NCI-H1048 (cell line): ENCODE results near the gene CCSER2.
"Not testable (repeated sequence)": the region's sequence is repeated elsewhere in the genome, so short reads cannot be mapped to it uniquely, and the experiment has no call there.

Experiments used
- DNase-seq: peaks from one replicate; lab custom pipeline; 2025; lab: John Stamatoyannopoulos, UW

Gene CCSER2

DNA sequence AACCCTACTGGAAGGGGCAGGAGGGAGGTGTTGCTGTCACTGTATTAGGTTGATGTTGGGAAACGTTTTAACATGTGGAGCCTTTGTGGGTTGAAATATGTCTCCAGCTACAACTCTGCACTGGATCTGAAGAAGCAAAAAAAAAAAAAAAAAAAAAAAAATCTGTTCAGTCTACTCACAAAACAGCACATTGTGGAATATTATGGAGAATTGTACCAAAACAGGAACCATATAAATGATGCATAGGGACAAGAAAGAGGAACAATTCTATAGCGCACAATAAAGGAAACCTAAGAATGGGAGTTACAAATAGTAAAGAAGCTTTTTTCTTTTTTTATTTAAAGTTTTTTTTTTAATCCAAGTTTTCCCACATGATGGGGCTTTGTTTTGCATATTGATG lies 63.8 kb downstream of the CCSER2 start:
- DNase-seq, result no peak

DNA sequence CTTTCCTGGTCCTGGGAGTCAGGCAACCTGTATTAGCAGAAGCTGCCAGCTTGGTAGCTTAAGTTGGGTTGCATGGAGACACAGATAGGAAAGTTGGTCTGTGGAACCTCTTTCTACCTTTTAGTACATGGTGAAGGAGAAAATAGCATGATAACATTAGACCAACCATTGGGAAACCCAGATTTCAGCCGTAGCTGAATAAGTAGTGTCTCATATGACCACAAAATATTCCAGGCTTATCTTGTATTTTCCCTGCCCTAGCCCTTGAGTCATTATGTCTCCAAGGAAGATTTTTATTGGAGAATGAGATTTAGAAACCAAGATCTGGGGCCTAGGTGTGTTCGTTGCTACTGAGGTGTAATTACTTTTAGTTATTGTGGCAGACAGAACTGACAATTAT lies 67.2 kb downstream of the CCSER2 start:
- no peak for DNase-seq

DNA sequence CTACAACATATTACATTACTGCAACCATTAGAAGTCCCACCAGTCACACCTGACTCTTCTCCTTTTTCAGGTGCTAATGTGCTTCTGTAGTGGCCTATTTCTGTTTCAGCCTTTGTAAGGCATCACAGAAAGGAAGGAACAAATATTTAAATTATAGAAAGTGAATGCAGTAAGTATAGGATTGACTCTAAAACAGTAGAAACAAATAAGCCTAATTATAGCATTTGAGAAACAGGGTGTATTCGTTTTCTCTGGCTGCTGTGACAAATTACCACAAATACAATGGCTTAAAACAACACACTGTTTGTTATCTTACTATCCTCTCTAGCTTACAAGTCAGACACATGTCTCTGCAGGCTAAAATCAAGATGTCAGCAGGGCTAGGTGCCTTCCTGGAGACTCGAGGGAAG lies 69.4 kb downstream of the CCSER2 start:
- no peak for DNase-seq

DNA sequence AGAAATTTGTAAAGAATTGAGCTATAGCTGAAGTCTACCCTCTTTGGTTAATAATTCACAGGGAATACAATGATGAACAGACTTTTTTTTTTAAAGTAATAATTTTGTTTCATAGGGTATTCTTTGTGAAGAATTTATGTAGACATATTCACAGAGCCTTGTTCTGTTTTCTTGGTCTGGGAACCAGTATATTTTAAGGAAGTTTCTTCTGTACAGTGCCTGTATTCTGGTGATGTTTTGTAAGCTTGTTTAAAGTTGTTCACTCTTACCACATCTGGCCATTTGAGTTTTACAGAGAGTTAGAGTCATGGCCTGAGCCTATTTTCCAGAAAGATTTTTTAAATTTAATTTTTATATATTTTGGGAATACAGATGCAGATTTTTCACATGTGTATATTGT lies 70.3 kb downstream of the CCSER2 start:
- DNase-seq, result no peak

DNA sequence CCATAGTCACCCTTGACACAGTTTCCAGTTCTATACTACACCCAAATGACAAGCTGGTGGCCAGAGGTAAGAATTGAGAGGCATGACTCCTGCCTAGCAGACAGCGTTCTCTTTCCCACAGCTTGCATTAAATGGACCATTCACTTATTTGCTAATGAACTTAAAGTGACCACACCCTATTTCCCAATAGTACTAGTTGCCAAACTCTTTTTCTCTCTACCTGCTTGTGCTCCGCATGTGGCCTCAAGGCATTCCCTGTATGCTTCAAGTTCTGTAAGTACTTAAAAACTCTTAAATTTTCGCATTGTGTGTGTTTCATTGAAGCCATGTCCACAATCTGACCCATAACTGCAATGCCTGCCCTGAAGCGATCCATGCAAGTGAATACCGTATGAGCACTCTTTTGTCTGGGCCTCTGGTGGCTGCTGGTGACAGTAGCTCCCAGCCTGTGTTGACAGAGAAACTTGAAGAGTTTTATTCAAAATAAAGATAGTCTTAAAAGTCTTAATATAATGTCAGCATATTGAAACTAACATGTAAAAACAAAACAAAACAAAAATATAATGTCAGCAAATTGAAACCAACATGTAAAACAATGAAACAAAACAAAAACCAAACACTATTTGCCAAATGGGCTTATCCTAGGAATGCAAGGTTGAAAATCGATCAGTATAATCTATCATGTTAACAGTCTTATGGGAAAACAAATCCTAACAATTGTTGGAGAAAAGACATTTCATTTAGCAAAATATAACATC lies 73.6 kb downstream of the CCSER2 start:
- no peak for DNase-seq

DNA sequence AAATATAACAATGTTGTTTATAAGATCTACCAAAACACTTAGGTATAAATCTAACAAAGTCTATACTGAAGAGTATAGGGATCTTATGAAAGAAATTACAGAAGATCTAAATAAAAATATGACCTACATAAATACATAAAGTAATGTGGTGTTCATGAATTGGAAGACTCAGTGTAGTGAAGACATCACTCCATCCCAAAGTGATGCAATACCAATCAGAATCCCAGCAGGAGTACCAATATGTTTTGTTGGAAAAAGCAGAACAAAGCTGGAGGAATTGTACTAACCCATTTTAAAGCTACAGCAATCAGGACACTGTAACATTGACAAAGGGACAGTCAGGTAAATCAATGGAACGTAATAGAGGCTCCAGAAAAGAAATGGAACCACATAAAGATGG lies 76.4 kb downstream of the CCSER2 start:
- no peak for DNase-seq

DNA sequence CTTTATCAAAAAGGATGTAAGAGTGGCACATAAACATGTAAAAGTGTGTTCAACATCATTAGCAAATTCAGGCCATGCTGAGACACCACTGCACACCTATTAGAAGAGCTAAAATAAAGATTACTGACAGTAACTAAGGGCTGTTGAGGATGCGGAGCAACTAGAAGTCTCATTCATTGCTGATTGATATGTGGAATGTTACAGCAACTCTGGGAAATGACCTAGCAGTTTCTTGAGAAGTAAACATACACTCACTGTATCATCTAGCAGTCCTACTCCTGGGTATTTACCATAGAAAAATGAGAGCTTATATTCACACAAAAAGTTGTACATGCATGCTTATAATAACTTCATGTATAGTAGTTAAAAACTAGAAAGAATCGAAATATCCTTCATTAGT lies 77.3 kb downstream of the CCSER2 start:
- no peak for DNase-seq

DNA sequence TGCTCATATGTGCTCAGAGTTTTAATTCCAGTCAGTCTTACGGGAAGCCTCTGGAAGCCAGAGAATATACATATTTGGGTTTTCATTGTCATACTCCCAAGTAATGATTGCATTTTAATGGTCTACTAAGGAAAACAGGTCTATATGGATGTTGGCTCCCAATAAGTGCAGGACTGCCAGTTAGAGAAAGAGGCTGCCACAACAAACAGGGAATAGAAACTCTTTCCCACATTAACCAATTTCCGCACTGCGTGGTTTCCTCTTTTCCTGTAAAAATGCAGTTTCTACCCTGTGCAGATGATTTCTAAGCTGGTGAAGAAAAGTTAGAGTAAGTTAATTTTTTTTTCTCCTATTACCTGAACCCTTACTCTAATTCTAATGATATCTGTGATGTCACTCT lies 78.2 kb downstream of the CCSER2 start:
- no peak for DNase-seq

DNA sequence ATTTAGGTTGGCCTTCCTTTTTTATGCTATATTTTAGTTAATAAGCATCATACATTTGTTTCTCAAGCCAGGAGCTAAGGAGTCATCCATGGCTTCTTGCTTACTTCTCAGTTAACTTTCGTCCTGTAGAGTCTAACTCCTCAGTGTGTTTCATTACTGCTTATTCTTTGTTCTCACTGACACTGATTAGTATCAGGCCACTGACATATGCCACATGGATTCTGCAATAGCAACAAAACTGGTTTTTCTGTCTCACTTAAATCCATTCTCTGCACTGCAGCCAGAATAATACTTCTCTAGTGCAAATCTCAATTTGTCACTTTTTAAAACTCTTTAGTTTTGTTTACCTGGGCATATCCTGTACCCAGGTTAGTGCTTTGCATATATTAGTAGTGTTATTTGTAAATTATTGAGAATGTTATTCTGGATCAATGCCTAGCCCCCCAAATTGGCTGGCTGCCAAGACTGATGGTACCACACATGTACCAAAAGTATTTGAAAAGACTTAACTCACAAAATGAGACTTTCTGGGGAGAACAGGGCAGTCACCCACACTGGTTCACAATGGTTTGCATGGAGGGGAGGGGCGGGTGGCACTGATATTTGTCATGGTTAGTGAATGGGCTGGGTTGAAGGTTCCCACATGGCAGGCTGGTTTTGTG lies 79.1 kb downstream of the CCSER2 start:
- no peak for DNase-seq

DNA sequence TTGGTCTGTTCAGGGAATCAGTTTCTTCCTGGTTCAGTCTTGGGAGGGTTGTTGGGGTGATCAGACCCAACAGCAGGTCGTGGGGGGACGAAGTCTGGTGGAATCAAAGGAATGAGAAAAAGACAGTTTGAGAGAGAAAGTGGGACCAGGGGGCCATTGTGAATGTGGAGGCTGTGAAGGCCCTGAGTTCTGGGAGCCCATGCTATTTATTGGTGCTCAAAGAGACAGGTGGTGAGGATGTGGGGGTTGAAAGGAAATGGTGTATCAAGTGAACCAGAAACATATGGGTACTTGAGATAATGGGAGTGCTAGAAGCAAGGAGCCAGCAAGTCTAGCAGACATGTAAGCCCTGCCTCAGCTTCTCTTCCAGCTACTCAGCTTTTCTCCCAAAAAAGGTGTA lies 84.1 kb downstream of the CCSER2 start:
- no peak for DNase-seq

DNA sequence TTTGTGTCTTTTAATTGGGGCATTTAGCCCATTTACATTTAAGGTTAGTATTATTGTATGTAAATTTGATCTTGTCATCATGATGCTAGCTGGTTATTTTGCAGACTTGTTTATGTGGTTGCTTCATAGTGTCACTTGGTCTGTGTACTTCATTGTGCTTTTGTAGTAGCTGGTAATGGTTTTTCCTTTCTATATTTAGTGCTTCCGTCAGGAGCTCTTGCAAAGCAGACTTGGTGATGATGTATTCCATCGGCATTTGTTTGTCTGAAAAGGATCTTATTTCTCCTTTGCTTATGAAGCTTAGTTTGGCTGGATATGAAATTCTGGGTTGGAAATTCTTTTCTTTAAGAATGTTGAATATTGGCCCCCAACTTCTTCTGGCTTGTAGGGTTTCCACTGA lies 85.7 kb downstream of the CCSER2 start:
- DNase-seq, result not testable (repeated sequence)

DNA sequence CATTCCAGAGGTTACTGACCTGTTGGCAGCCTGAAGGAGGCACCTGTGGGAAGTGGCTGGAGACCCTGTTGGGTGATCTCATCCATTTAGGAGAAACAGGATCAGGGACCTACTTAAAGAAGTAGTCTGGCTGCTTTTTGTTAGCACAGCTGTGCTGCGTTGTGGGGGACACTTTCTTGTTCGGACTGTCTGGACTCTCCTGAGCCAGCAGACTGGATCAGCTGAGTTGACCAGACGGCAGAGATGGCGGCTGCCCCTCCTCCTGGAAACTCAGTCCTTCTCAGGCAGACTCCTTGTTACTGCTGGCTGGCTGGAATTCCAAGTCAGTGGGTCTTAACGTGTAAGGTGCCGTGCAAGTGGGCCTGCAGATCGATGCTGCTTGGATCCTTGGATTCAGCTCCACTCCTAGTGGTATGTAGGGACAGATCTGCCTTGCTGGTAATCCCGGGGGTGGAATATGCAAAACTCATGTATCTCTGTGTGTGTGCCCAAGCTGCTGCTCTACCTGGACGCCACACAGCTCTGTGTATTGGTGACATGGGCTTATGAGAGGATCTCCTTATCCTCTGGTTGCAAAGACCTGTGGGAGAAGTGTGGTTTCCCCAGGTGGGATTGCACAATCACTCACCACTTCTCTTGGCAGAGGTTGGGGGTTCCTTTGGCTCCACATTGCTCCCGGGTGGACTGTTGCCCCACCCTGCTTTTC lies 87.3 kb downstream of the CCSER2 start:
- DNase-seq, result no peak

DNA sequence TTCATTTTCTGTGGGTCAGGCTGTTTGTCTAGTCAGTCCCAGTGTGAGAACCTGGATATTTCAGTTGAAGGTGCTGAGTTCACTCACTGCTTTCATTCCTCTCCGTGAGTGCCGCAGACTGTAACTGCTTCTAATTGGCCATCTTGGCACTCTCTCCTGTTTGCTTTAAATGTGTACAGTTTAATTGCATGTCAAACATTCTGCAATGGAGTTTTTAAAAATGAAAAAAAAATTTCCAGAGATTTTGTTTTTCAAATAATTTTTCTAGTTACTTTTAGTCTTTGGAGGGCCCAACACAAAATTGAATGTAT lies 87.8 kb downstream of the CCSER2 start:
- no peak for DNase-seq

DNA sequence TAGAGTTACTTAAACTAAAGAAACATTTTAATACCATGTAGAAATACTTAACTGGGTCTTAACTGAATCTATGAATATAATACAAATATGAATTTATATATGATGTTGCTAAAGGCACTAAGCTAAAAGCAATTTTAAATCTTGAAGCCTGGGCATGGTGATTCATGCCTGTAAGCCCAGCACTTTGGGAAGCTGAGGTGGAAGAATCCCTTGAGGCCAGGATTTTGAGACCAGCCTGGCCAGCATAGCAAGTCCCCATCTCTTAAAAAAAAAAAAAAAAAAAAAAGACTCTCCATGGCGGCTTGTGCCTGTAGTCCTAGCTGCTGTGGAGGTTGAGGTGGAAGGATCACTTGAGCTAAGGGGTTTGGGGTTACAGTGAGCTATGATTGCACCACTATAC lies 95.3 kb downstream of the CCSER2 start:
- no peak for DNase-seq

DNA sequence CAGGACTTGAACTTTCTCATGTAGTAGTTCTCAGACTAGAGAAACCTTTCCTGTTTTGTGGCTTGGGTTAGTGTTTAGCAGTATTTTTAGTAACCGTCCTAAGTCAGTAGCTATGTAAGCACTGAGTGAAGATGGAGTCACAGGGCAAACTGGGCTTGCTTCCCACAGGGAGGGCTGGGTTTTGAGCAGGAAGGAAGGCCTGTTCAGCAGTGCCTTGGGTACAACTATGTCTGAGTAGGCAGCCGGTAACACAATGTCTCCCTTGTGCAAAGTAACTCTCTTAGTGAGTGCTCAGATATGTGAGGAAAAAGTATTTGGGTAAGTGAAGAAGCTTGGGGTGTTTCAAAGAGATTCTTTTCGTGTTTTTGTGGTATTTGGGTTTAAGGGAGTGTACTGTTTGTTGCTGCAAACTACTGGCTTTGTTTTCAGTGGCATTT lies 96.4 kb downstream of the CCSER2 start:
- no peak for DNase-seq

DNA sequence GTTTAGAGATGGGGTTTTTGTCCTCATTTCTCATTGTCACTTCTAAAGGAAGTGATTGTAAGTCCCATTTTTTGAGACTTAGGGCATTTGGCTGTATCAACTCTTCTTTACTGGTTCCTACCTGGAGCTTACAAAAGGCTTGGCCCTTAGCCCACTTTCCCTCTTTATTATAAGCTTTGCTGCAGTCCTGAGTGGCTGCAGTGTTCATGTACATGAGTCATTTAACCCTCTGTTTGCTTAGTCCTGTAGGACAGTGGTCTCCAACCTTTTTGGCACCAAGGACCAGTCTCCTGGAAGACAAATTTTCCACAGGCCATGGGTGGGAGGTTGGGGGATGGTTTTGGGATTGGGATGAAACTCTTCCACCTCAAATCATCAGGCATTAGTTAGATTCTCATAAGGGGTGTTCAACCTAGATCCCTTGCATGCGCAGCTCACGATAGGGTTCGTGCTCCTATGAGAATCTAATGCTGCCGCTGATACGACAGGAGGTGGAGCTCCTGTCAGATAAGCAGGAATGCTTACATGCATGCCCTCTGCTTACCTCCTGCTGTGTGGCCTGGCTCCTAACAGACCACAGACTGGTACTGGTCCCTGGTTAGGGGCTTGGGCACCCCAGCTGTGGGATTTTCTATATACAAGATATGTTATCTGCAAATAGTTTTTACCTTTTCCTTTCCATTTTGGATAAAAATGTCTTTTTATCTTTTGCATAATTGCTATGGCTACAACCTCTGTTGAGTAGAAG lies 99.7 kb downstream of the CCSER2 start:
- no peak for DNase-seq

DNA sequence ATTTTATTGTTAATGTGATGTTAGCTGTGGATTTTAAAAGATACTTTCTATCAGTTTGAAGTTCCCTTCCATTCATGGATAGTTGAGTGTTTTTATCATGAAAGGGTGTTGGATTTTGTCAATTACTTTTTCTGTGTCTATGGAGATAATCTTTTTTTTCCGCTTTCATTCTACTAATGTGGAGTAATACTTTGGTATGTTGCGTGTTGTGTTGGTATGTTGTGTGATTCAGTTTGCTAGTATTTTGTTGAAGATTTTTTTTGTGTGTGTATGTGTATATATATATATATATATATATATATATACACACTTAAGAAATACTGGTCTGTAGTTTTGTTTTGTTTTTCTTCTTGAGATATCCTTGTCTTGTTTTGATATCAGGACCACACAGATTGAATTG lies 100.3 kb downstream of the CCSER2 start:
- no peak for DNase-seq

DNA sequence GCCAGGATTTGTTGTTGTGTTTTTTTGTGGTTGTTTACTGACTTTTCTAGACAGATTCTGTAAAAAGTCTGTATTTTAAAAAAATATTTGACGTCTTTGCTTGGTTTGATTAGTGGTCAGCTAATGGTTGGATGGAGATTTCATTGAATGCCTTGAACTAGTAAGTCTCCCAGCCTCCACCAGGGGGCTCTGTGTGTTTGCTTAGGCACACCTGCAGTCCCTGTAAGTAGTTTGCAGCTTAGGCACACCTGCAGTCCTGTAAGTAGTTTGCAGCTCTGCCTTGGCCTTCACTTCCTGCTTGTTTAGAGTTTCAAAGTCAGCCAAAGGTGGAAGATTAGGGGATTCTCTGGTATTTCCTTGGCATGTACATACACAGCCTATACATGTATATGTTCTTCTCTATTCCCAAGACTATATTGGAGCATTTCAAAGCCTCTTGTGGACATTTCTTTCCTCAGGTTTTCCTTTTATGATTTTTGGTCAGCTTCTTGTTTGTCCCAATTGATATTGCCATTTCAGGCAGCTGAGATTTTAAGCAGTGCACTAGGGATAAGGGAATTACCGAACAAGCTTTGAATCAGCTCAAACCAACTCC lies 101.6 kb downstream of the CCSER2 start:
- DNase-seq, result no peak

DNA sequence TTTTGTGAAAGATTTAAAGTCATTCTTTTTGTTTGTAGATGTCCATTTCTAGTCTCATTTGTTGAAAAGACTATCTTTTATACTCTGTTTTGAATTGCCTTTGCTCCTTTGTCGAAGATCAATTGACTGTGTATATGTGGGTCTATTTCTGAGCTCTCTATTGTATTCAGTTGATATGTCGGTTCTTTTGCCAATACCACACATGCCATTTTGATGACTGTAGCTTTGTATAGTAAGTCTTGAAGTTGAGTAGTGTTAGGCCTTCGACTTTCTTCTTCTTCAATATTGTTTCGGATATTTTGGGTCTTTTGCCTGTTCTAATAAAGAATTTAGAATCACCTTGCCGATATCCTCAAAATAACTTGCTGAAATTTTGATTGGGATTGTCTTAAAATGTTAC lies 104.5 kb downstream of the CCSER2 start:
- no peak for DNase-seq

DNA sequence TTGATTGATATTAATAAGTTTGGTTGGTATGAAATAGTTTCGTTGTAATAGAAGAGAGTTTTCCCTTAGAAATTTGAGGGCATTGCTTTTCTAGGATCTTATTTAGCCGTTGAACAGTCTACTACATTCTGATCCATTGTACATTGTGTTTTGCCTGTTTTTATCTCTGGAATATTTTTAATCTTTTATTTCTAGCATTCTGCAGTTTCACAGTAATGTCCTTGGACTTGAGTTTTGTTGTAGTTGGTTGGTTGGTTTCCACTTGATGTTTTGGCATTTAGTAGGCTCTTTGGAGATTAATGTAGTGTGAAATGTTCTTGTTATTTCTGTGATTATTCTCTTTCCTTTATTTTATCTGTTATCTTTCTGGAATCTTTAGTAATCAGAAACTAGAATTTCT lies 112.4 kb downstream of the CCSER2 start:
- DNase-seq, result no peak

DNA sequence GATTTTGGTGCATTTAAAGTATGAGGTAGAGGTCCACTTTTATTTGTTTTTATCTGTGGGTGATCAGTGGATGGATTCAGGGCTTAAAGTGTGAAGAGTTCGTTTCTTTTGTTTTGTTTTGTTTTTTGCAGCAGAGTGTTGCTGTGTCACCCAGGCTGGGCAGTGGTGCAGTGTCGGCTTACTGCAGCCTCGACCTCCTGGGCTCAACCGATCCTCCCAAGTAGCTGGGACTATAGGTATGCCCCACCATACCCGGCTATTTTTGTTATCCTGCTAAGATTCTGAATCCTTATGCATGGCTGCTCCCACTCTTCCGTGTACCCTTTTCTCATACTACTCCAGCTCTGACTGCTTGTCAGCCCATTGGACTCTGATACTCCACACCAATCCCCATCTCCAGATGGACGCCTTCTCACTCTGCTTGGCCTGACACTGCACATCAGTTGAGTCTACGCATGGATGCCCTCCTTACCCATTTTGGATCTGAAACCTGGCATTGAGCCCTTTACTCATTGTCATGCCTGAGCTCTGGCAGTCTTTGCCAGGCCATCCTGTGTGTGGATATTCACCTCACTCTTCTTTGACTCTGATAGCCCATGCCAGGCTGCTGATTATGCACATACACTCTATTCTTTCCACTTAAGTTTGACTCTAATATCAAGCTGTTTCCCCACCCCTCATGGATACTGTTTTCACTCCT lies 119.5 kb downstream of the CCSER2 start:
- no peak for DNase-seq

DNA sequence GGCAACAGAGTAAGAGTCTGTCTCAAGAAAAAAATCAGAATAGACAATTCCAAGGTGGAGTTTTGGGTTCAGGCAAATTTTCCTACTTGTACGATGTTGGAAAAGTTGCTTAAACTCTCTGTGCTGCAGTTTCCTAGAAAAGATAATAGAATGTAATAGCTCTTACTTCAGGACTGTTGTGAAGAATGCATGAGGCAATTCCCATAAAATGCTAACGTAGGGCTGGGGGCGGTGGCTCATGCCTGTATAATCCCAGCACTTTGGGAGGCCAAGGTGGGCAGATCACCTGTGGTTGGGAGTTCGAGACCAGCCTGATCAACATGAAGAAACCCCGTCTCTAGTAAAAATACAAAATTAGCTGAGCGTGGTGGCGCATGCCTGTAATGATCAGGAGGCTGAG lies 121.0 kb downstream of the CCSER2 start:
- not testable (repeated sequence) for DNase-seq
